ENCODE data around the gene BCAS3.

BCAS3 gene

GRCh38 chr17:61360318-61360943, 682.8 kb downstream of the BCAS3 start:
- Histone ChIP-seq H3K79me2 (ENCODE audit: low read length) (no peaks in the 10 kb centered on the region), H3K9me3 (ENCODE audit: insufficient read depth, low read length) (no peaks in the 10 kb centered on the region), H3K27me3 (ENCODE audit: low read depth, low read length) (peaks cover 8% of the 10 kb centered on the region; the same call in 1 of the 2 replicates), H2AFZ (ENCODE audit: low read depth, low read length) (no peak overlapping the region), H4K20me1 (ENCODE audit: insufficient read depth, low read length) (no peaks in the 10 kb centered on the region), H3K4me1 (ENCODE audit: low read length) (no peaks in the 10 kb centered on the region), H3K36me3 (replicated peaks; ENCODE audit: low read depth, low read length) (no peaks in the 10 kb centered on the region), H3K27ac (ENCODE audit: low read length) (no peak overlapping the region), H3K4me2 (ENCODE audit: low read length) (no peak overlapping the region), H3K9ac (ENCODE audit: low read length) (no peak overlapping the region), H3K4me3 (ENCODE audit: low read length) (no peak overlapping the region)
- TF ChIP-seq, protein P1, sequence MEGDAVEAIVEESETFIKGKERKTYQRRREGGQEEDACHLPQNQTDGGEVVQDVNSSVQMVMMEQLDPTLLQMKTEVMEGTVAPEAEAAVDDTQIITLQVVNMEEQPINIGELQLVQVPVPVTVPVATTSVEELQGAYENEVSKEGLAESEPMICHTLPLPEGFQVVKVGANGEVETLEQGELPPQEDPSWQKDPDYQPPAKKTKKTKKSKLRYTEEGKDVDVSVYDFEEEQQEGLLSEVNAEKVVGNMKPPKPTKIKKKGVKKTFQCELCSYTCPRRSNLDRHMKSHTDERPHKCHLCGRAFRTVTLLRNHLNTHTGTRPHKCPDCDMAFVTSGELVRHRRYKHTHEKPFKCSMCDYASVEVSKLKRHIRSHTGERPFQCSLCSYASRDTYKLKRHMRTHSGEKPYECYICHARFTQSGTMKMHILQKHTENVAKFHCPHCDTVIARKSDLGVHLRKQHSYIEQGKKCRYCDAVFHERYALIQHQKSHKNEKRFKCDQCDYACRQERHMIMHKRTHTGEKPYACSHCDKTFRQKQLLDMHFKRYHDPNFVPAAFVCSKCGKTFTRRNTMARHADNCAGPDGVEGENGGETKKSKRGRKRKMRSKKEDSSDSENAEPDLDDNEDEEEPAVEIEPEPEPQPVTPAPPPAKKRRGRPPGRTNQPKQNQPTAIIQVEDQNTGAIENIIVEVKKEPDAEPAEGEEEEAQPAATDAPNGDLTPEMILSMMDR (IDR thresholded peaks at IDR 0.05; ENCODE audit: low read depth, low read length) = no peak
- TF ChIP-seq EZH2phosphoT487 (IDR thresholded peaks at IDR 0.05; ENCODE audit: low read depth) = no peak

- Histone ChIP-seq H2AFZ (ENCODE audit: low read depth, low read length) (no peak overlapping the region), H3K36me3 (replicated peaks; ENCODE audit: low read depth, low read length) (no peaks in the 10 kb centered on the region), H3K27me3 (ENCODE audit: low read depth, low read length) (peaks cover 8% of the 10 kb centered on the region; the same call in 1 of the 2 replicates), H3K4me1 (ENCODE audit: low read length) (no peaks in the 10 kb centered on the region), H4K20me1 (ENCODE audit: insufficient read depth, low read length) (no peaks in the 10 kb centered on the region), H3K4me2 (ENCODE audit: low read length) (no peak overlapping the region), H3K79me2 (ENCODE audit: low read length) (no peaks in the 10 kb centered on the region), H3K9ac (ENCODE audit: low read length) (no peak overlapping the region), H3K9me3 (ENCODE audit: insufficient read depth, low read length) (no peaks in the 10 kb centered on the region), H3K4me3 (ENCODE audit: low read length) (no peak overlapping the region), H3K27ac (ENCODE audit: low read length) (no peak overlapping the region)
- TF ChIP-seq EZH2phosphoT487 (IDR thresholded peaks at IDR 0.05; ENCODE audit: low read depth) = no peak
- TF ChIP-seq, protein P1 (IDR thresholded peaks at IDR 0.05; ENCODE audit: low read depth, low read length) = no peak
Measured at GRCh38 chr17:61361084-61361483, 683.4 kb downstream of the BCAS3 start.

DNA sequence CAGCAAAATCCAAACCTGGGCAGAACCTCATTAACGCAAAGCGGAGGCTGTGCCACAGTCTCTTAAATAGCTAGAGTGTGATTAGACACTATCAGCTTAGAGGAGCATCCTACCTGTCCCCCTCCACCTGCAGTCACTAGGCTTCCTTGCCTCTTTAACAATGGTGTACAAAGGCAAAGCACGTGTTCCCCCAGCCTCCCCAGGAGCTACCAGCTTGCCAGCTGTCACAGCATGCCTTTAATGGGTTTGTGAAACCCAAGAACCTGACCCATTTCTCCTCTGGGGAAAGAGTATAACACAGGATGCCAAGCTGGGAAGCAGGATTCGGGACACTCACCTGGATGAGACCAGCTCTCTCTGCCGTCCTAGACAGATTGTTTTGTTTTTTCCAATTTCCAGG, 684.7 kb downstream of the BCAS3 start:
- H3K4me3 ChIP-seq (ENCODE audit: low read length) = no peak overlapping the region
- peaks cover 8% of the 10 kb centered on the region; the same call in 1 of the 2 replicates for H3K27me3 ChIP-seq (ENCODE audit: low read depth, low read length)
- no peak overlapping the region for H3K9ac ChIP-seq (ENCODE audit: low read length)
- no peak overlapping the region for H3K4me2 ChIP-seq (ENCODE audit: low read length)
- no peaks in the 10 kb centered on the region for H3K36me3 ChIP-seq (replicated peaks; ENCODE audit: low read depth, low read length)
- TF ChIP-seq, protein P1 (IDR thresholded peaks at IDR 0.05; ENCODE audit: low read depth, low read length) = no peak
- no peak for TF ChIP-seq EZH2phosphoT487 (IDR thresholded peaks at IDR 0.05; ENCODE audit: low read depth)
- no peak overlapping the region for H2AFZ ChIP-seq (ENCODE audit: low read depth, low read length)
- no peaks in the 10 kb centered on the region for H3K9me3 ChIP-seq (ENCODE audit: insufficient read depth, low read length)
- H3K27ac ChIP-seq (ENCODE audit: low read length) = no peak overlapping the region
- H3K4me1 ChIP-seq (ENCODE audit: low read length) = no peaks in the 10 kb centered on the region
- H3K79me2 ChIP-seq (ENCODE audit: low read length) = no peaks in the 10 kb centered on the region
- no peaks in the 10 kb centered on the region for H4K20me1 ChIP-seq (ENCODE audit: insufficient read depth, low read length)

GRCh38 chr17:61362852-61363600, 685.4 kb downstream of the BCAS3 start:
- H3K9ac ChIP-seq (ENCODE audit: low read length) = no peak overlapping the region
- TF ChIP-seq, protein P1 (IDR thresholded peaks at IDR 0.05; ENCODE audit: low read depth, low read length) = no peak
- no peak for TF ChIP-seq EZH2phosphoT487 (IDR thresholded peaks at IDR 0.05; ENCODE audit: low read depth)
- H3K4me3 ChIP-seq (ENCODE audit: low read length) = no peak overlapping the region
- H3K27me3 ChIP-seq (ENCODE audit: low read depth, low read length) = peaks cover 8% of the 10 kb centered on the region; the same call in 1 of the 2 replicates
- H3K27ac ChIP-seq (ENCODE audit: low read length) = no peak overlapping the region
- no peaks in the 10 kb centered on the region for H3K36me3 ChIP-seq (replicated peaks; ENCODE audit: low read depth, low read length)
- no peak overlapping the region for H3K4me2 ChIP-seq (ENCODE audit: low read length)
- H3K4me1 ChIP-seq (ENCODE audit: low read length) = no peaks in the 10 kb centered on the region
- H4K20me1 ChIP-seq (ENCODE audit: insufficient read depth, low read length) = no peaks in the 10 kb centered on the region
- H3K79me2 ChIP-seq (ENCODE audit: low read length) = no peaks in the 10 kb centered on the region
- H3K9me3 ChIP-seq (ENCODE audit: insufficient read depth, low read length) = no peaks in the 10 kb centered on the region
- no peak overlapping the region for H2AFZ ChIP-seq (ENCODE audit: low read depth, low read length)

Data from OCI-LY3 (cell line).